Thyroid gland (tissue), 4 donors: ENCODE results near the gene TBC1D2B. TPM values are rescaled to one million over a fixed set of nuclear protein-coding genes. Genes with fewer than 3 reads are reported as not detected.

Experiments
- DNase-seq, 2 donors: peaks; one replicate each; pipeline ENCODE4 v3.0.0-alpha.2; 2019
- H3K27ac ChIP-seq, 3 donors: fragments of 200-600 bp; sonication (generic); 1 replicate in 2 of 3; 2 replicates in 1 of 3; pipeline ENCODE4 v1.5.1; 2016 to 2019; ENCODE audit warnings: mild to moderate bottlenecking in 1 of 3, moderate library complexity in 1 of 3
- H3K27me3 ChIP-seq: fragments of 200-600 bp; sonication (generic); one replicate; pipeline ENCODE4 v1.5.1; 2019
- H3K36me3 ChIP-seq, 2 donors: fragments of 200-600 bp; sonication (generic); one replicate each; pipeline ENCODE4 v1.5.1; 2016 to 2019
- H3K4me1 ChIP-seq, 2 donors: fragments of 200-600 bp; sonication (generic); one replicate each; pipeline ENCODE4 v1.5.1; 2017 to 2019
- H3K4me3 ChIP-seq, 3 donors: fragments of 200-600 bp; sonication (generic); replicated peaks in 1 of 3; 1 replicate in 2 of 3; 2 replicates in 1 of 3; pipeline ENCODE4 v1.5.1; 2016; ENCODE audit warnings: mild to moderate bottlenecking in 1 of 3
- H3K9me3 ChIP-seq: fragments of 200-600 bp; sonication (generic); one replicate; pipeline ENCODE4 v1.5.1; 2017
- POLR2A ChIP-seq, 2 donors: fragments of 450-650 bp; IDR thresholded peaks; one replicate each; pipeline ENCODE4 v1.6.1; 2017; ENCODE audit warnings: antibody characterized with exemption in 2 of 2, mild to moderate bottlenecking in 2 of 2, moderate library complexity in 1 of 2
- WGBS, 2 donors: methylation state at CpG; one replicate each; pipeline ENCODE4 v1.1.5; 2017; 5-methylcytosine and 5-hydroxymethylcytosine counted together
- intact Hi-C: fragments of 100-400 bp; cut with DNase I; formaldehyde crosslinking; loops from one replicate; pipeline ENCODE4 v1.15.1; 2023
- total RNA-seq, 4 donors: library from RNA; depleted of rRNA; stranded (reverse); fragments of >200 nt; gene quantifications; one replicate each; pipeline ENCODE4 v1.2.3, GENCODE V29; 2016
- TF ChIP-seq, protein P1 (sequence below), 6 experiments: fragments of 200-600 bp in 3 of 6; fragments of 450-650 bp in 3 of 6; sonication (generic) in 3 of 6; IDR thresholded peaks; one replicate each; pipeline ENCODE4 v1.5.1; 2016 to 2019; ENCODE audit warnings: antibody characterized with exemption in 6 of 6, mild to moderate bottlenecking in 2 of 6, inconsistent platforms in 1 of 6, moderate library complexity in 1 of 6

The TBC1D2B gene
- total RNA-seq, 4 donors from 2014 or later: 32.8 to 54.0 (median 40.1) TPM

- Histone ChIP-seq H3K27me3 (no peaks in the 10 kb centered on the region), H3K9me3 (no peaks in the 10 kb centered on the region), H3K4me1 (peaks cover 73 to 84% of the 10 kb centered on the region in 2 donors), H3K36me3 (no peaks in the 10 kb centered on the region), H3K27ac (peak overlapping the region in 1 of 3 donors; percentile 52), H3K4me3 (no peak overlapping the region)
- intact Hi-C loops: no loop called here
- WGBS, 2 donors: 14 to 29% methylated on average over 1 of the region's 1 CpG
- TF ChIP-seq POLR2A (IDR thresholded peaks at IDR 0.05): no peak
- TF ChIP-seq, protein P1, sequence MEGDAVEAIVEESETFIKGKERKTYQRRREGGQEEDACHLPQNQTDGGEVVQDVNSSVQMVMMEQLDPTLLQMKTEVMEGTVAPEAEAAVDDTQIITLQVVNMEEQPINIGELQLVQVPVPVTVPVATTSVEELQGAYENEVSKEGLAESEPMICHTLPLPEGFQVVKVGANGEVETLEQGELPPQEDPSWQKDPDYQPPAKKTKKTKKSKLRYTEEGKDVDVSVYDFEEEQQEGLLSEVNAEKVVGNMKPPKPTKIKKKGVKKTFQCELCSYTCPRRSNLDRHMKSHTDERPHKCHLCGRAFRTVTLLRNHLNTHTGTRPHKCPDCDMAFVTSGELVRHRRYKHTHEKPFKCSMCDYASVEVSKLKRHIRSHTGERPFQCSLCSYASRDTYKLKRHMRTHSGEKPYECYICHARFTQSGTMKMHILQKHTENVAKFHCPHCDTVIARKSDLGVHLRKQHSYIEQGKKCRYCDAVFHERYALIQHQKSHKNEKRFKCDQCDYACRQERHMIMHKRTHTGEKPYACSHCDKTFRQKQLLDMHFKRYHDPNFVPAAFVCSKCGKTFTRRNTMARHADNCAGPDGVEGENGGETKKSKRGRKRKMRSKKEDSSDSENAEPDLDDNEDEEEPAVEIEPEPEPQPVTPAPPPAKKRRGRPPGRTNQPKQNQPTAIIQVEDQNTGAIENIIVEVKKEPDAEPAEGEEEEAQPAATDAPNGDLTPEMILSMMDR (IDR thresholded peaks at IDR 0.05): no peak
- no peak for DNase-seq
Observed at GRCh38 chr15:78050441-78050809, 27.1 kb downstream of the TBC1D2B start.

- no peak for TF ChIP-seq POLR2A (IDR thresholded peaks at IDR 0.05)
- TF ChIP-seq, protein P1 (IDR thresholded peaks at IDR 0.05): no peak
- no peaks in the 10 kb centered on the region for H3K36me3 ChIP-seq
- H3K9me3 ChIP-seq: no peaks in the 10 kb centered on the region
- peak overlapping the region in 1 of 3 donors; percentile 59 for H3K27ac ChIP-seq
- peaks cover 72 to 79% of the 10 kb centered on the region in 2 donors for H3K4me1 ChIP-seq
- intact Hi-C loops: no loop called here
- no peaks in the 10 kb centered on the region for H3K27me3 ChIP-seq
- WGBS, 2 donors: 58 to 70% methylated on average over 7 of the region's 7 CpGs
- no peak overlapping the region for H3K4me3 ChIP-seq
- DNase-seq: no peak
Observed at GRCh38 chr15:78049691-78050440, 27.6 kb downstream of the TBC1D2B start.

- no peak overlapping the region for H3K4me3 ChIP-seq
- 73 to 76% methylated on average over 5 of the region's 5 CpGs for WGBS, 2 donors
- peak overlapping the region in 2 of 3 donors; percentile 32 to 59 for H3K27ac ChIP-seq
- H3K27me3 ChIP-seq: no peaks in the 10 kb centered on the region
- H3K36me3 ChIP-seq: peaks cover 4 to 11% of the 10 kb centered on the region in 2 donors
- no peak for DNase-seq
- no peaks in the 10 kb centered on the region for H3K9me3 ChIP-seq
- TF ChIP-seq, protein P1 (IDR thresholded peaks at IDR 0.05): no peak
- H3K4me1 ChIP-seq: peaks cover 70 to 74% of the 10 kb centered on the region in 2 donors
- intact Hi-C loops: no loop called here
Observed at GRCh38 chr15:78048628-78048920, 28.9 kb downstream of the TBC1D2B start.

GRCh38 chr15:78047761-78048627, 29.5 kb downstream of the TBC1D2B start:
- peak overlapping the region in 2 of 3 donors; percentile 32 to 59 for H3K27ac ChIP-seq
- H3K4me3 ChIP-seq: no peak overlapping the region
- H3K4me1 ChIP-seq: peaks cover 64 to 68% of the 10 kb centered on the region in 2 donors
- H3K27me3 ChIP-seq: no peaks in the 10 kb centered on the region
- no peak for DNase-seq
- H3K36me3 ChIP-seq: peaks cover 4 to 14% of the 10 kb centered on the region in 2 donors
- no peaks in the 10 kb centered on the region for H3K9me3 ChIP-seq
- 49 to 60% methylated on average over 8 of the region's 8 CpGs for WGBS, 2 donors
- TF ChIP-seq, protein P1 (IDR thresholded peaks at IDR 0.05): no peak
- TF ChIP-seq POLR2A (IDR thresholded peaks at IDR 0.05): no peak
- intact Hi-C loops: no loop called here
